ENCODE results near the gene MAPKAPK2.
"Not testable (repeated sequence)": the region's sequence is repeated elsewhere in the genome, so short reads cannot be mapped to it uniquely, and the experiment has no call there.

MAPKAPK2 gene

GRCh38 chr1:206778031-206778430 lies 93.3 kb downstream of the MAPKAPK2 start:
- DNase-seq (ENCODE audit: low spot score), result no peak

GRCh38 chr1:206778911-206779310 lies 94.2 kb downstream of the MAPKAPK2 start:
- not testable (repeated sequence) for DNase-seq (ENCODE audit: low spot score)

GRCh38 chr1:206779638-206780037 lies 94.9 kb downstream of the MAPKAPK2 start:
- no peak for DNase-seq (ENCODE audit: low spot score)

GRCh38 chr1:206782448-206782847 lies 97.7 kb downstream of the MAPKAPK2 start:
- no peak for DNase-seq (ENCODE audit: low spot score)

DNA sequence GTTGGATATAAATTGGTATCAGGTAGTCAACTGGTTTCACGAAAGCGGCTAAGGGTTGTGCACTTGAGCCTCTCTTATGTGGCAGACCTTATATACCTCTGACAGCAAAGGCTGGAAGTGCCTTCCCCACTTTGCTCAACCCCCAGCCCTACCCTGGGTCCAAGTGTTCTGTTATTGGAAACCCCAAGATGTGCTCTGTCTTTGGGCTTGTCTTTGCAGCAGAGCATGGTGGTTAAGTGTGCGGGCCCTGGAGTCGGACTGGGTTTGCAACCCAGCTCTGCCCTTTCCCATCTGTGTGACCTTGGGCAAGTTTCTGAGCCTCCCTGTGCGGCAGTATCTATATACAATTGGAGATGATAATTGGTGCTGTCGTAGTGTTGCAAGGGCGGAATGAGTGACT lies 98.8 kb downstream of the MAPKAPK2 start:
- DNase-seq (ENCODE audit: low spot score), result no peak

Data from left forelimb (tissue), 1 donor.